ENCODE measurements around the gene COL10A1. TPM values are rescaled to one million over a fixed set of nuclear protein-coding genes. Genes with fewer than 3 reads are reported as not detected.

Gene COL10A1
- polyA plus RNA-seq, 1 donor from 2014 or later: not detected

DNA sequence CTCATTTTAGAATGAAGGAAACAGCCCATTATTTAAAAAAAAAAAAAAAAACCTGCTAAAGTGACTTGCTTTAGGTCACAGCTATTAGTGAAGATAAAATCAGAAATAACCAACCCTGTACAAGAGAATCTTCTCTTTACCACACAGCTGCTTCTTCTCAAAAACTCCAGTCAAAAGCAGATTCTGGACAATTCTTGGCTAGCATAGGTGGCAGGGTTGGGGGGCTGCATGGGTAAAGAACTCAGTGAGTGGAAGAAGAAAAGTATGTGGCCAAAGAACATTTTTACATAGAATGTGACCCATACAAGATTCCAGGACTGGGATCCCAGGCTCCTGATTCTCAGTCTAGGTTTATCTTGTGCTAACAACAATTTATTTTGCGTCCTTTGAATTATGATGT is 55.8 kb downstream of the COL10A1 start:
- Histone ChIP-seq H3K27me3 (ENCODE audit: insufficient read depth, low read depth, low read length) (no peaks in the 10 kb centered on the region), H4K20me1 (ENCODE audit: insufficient read depth) (no peaks in the 10 kb centered on the region), H2AFZ (ENCODE audit: low read depth, low read length) (no peak overlapping the region), H3K9me3 (ENCODE audit: low read length) (no peaks in the 10 kb centered on the region), H3K79me2 (replicated peaks; ENCODE audit: insufficient read depth, low read length) (no peaks in the 10 kb centered on the region), H3K36me3 (ENCODE audit: insufficient read depth, low read length) (no peaks in the 10 kb centered on the region), H3K4me3 (ENCODE audit: low read length) (no peak overlapping the region), H3K9me2 (ENCODE audit: insufficient read depth, low read length) (no peaks in the 10 kb centered on the region), H3K27ac (ENCODE audit: low read length) (no peak overlapping the region), H3K4me2 (ENCODE audit: low read length) (no peak overlapping the region), H3K9ac (ENCODE audit: low read length) (no peak overlapping the region), H3F3A (ENCODE audit: insufficient read depth, low read length, poor library complexity, severe bottlenecking) (no peaks in the 10 kb centered on the region)
- TF ChIP-seq MXI1 (conservative IDR thresholded peaks at IDR 0.05; ENCODE audit: poor library complexity, severe bottlenecking): no peak
- no peak for TF ChIP-seq EZH2 (IDR thresholded peaks at IDR 0.05; ENCODE audit: borderline replicate concordance, insufficient read depth, low read length, poor library complexity, severe bottlenecking)
- TF ChIP-seq, protein P1, sequence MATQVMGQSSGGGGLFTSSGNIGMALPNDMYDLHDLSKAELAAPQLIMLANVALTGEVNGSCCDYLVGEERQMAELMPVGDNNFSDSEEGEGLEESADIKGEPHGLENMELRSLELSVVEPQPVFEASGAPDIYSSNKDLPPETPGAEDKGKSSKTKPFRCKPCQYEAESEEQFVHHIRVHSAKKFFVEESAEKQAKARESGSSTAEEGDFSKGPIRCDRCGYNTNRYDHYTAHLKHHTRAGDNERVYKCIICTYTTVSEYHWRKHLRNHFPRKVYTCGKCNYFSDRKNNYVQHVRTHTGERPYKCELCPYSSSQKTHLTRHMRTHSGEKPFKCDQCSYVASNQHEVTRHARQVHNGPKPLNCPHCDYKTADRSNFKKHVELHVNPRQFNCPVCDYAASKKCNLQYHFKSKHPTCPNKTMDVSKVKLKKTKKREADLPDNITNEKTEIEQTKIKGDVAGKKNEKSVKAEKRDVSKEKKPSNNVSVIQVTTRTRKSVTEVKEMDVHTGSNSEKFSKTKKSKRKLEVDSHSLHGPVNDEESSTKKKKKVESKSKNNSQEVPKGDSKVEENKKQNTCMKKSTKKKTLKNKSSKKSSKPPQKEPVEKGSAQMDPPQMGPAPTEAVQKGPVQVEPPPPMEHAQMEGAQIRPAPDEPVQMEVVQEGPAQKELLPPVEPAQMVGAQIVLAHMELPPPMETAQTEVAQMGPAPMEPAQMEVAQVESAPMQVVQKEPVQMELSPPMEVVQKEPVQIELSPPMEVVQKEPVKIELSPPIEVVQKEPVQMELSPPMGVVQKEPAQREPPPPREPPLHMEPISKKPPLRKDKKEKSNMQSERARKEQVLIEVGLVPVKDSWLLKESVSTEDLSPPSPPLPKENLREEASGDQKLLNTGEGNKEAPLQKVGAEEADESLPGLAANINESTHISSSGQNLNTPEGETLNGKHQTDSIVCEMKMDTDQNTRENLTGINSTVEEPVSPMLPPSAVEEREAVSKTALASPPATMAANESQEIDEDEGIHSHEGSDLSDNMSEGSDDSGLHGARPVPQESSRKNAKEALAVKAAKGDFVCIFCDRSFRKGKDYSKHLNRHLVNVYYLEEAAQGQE (IDR thresholded peaks at IDR 0.05; ENCODE audit: borderline replicate concordance): no peak
- TF ChIP-seq RAD21 (conservative IDR thresholded peaks at IDR 0.05): no peak
- TF ChIP-seq, protein P2, sequence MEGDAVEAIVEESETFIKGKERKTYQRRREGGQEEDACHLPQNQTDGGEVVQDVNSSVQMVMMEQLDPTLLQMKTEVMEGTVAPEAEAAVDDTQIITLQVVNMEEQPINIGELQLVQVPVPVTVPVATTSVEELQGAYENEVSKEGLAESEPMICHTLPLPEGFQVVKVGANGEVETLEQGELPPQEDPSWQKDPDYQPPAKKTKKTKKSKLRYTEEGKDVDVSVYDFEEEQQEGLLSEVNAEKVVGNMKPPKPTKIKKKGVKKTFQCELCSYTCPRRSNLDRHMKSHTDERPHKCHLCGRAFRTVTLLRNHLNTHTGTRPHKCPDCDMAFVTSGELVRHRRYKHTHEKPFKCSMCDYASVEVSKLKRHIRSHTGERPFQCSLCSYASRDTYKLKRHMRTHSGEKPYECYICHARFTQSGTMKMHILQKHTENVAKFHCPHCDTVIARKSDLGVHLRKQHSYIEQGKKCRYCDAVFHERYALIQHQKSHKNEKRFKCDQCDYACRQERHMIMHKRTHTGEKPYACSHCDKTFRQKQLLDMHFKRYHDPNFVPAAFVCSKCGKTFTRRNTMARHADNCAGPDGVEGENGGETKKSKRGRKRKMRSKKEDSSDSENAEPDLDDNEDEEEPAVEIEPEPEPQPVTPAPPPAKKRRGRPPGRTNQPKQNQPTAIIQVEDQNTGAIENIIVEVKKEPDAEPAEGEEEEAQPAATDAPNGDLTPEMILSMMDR (IDR thresholded peaks at IDR 0.05; ENCODE audit: poor library complexity, severe bottlenecking): no peak
- TF ChIP-seq EP300 (conservative IDR thresholded peaks at IDR 0.05; ENCODE audit: poor library complexity, severe bottlenecking): no peak
- no peak for TF ChIP-seq POLR2AphosphoS5 (IDR thresholded peaks at IDR 0.05)
- no peak for TF ChIP-seq SMC3 (conservative IDR thresholded peaks at IDR 0.05; ENCODE audit: poor library complexity)

Other genes starting within 250 kb of the COL10A1 start
- gene FRK, start 65.2 kb downstream of the COL10A1 start, polyA plus RNA-seq: not detected in 2 replicates
- gene NT5DC1, start 25.3 kb downstream of the COL10A1 start, polyA plus RNA-seq: 0.78 and 1.3 TPM in 2 replicates
- 97.2 and 99.8 TPM in 2 replicates for gene TSPYL4, start 127.9 kb upstream of the COL10A1 start, polyA plus RNA-seq
- gene TSPYL1, start 153.8 kb upstream of the COL10A1 start, polyA plus RNA-seq: 79.3 and 84.8 TPM in 2 replicates
- 14.4 and 15.0 TPM in 2 replicates for gene DSE, start 244.8 kb upstream of the COL10A1 start, polyA plus RNA-seq

All from neural cell (in vitro differentiated cells).